Esophagus muscularis mucosa (tissue), 4 donors: Measurements from ENCODE around the gene AUH. TPM values are rescaled to one million over a fixed set of nuclear protein-coding genes. Genes with fewer than 3 reads are reported as not detected.

Experiments used
- DNase-seq: peaks from one replicate; pipeline ENCODE4 v3.0.0-alpha.2; 2017; ENCODE audit errors: extremely low spot score
- H3K27ac ChIP-seq, 4 donors: fragments of 200-600 bp; sonication (generic); replicated peaks in 1 of 4; 1 replicate in 3 of 4; 2 replicates in 1 of 4; pipeline ENCODE4 v1.5.1; 2016 to 2019; ENCODE audit warnings: mild to moderate bottlenecking in 1 of 4
- H3K27me3 ChIP-seq, 4 donors: fragments of 200-600 bp; sonication (generic); one replicate each; pipeline versions ENCODE4 v1.5.1 to v1.6.0; 2016 to 2019
- H3K36me3 ChIP-seq, 4 donors: fragments of 200-600 bp; sonication (generic); one replicate each; pipeline ENCODE4 v1.5.1; 2016 to 2019
- H3K4me1 ChIP-seq, 4 donors: fragments of 200-600 bp; sonication (generic); one replicate each; pipeline ENCODE4 v1.5.1; 2016 to 2019
- H3K4me3 ChIP-seq, 4 donors: fragments of 200-600 bp; sonication (generic); 1 replicate in 2 of 4; 2 replicates in 2 of 4; pipeline ENCODE4 v1.5.1; 2016 to 2019; ENCODE audit warnings: mild to moderate bottlenecking in 4 of 4, moderate library complexity in 1 of 4
- H3K9me3 ChIP-seq, 4 donors: fragments of 200-600 bp; sonication (generic); 1 replicate in 3 of 4; 2 replicates in 1 of 4; pipeline ENCODE4 v1.5.1; 2016 to 2019
- CTCF ChIP-seq, 3 experiments: fragments of 200-600 bp in 2 of 3; fragments of 450-650 bp in 1 of 3; sonication (generic) in 2 of 3; IDR thresholded peaks; one replicate each; pipeline ENCODE4 v1.5.1; 2017 to 2019; ENCODE audit warnings: antibody characterized with exemption in 3 of 3, mild to moderate bottlenecking in 2 of 3, moderate library complexity in 1 of 3
- EP300 ChIP-seq: sonication (generic); formaldehyde crosslinking; IDR thresholded peaks from one replicate; pipeline ENCODE4 v1.6.1; 2017; ENCODE audit warnings: antibody characterized with exemption
- POLR2A ChIP-seq: fragments of 450-650 bp; IDR thresholded peaks from one replicate; pipeline ENCODE4 v1.6.1; 2017; ENCODE audit warnings: antibody characterized with exemption, moderate library complexity, mild to moderate bottlenecking, low read depth
- POLR2AphosphoS5 ChIP-seq, 2 donors: sonication (generic); formaldehyde crosslinking; IDR thresholded peaks; one replicate each; pipeline ENCODE4 v1.6.1; 2017; ENCODE audit warnings: antibody characterized with exemption in 2 of 2
- WGBS: methylation state at CpG from one replicate; pipeline ENCODE4 v1.1.5; 2018; 5-methylcytosine and 5-hydroxymethylcytosine counted together
- intact Hi-C: fragments of 100-400 bp; cut with DNase I; formaldehyde crosslinking; loops from one replicate; pipeline ENCODE4 v1.15.1; 2023
- total RNA-seq, 4 donors: library from RNA; depleted of rRNA; stranded (reverse); fragments of >200 nt; gene quantifications; one replicate each; pipeline versions ENCODE4 v1.1.0 to v1.2.1, GENCODE V29; 2016

The AUH gene
- total RNA-seq, 4 donors from 2014 or later: 17.7 to 29.9 (median 22.3) TPM

- Histone ChIP-seq H3K36me3 (no peaks in the 10 kb centered on the region), H3K9me3 (peaks cover 0 to 6% (median 3%) of the 10 kb centered on the region in 4 donors), H3K4me1 (peaks cover 36 to 62% (median 52%) of the 10 kb centered on the region in 4 donors), H3K4me3 (no peak overlapping the region), H3K27ac (peak overlapping the region; percentile 98 to 100 (median 99)), H3K27me3 (no peaks in the 10 kb centered on the region)
- TF ChIP-seq CTCF (IDR thresholded peaks at IDR 0.05) (no peak), EP300 (no peak), POLR2AphosphoS5 (IDR thresholded peaks at IDR 0.05) (no peak), POLR2A (no peak)
- intact Hi-C loops: no loop called here
- DNase-seq: no peak
These were observed 163.3 kb downstream of the AUH start for GRCh38 chr9:91198405-91198804.

GRCh38 chr9:91197232-91198181 is 164.2 kb downstream of the AUH start:
- Histone ChIP-seq H3K4me3 (no peak overlapping the region), H3K27me3 (no peaks in the 10 kb centered on the region), H3K36me3 (no peaks in the 10 kb centered on the region), H3K9me3 (peaks cover 0 to 6% (median under 1%) of the 10 kb centered on the region in 4 donors), H3K4me1 (peaks cover 42 to 71% (median 60%) of the 10 kb centered on the region in 4 donors), H3K27ac (peak overlapping the region; percentile 98 to 100 (median 99))
- DNase-seq: peak; percentile 96
- WGBS: 40% methylated on average over 13 of the region's 13 CpGs
- TF ChIP-seq CTCF (IDR thresholded peaks at IDR 0.05) (no peak), POLR2AphosphoS5 (IDR thresholded peaks at IDR 0.05) (peak; percentile 95 to 98), EP300 (peak; percentile 97)
- intact Hi-C loops: no loop called here

- Histone ChIP-seq H3K27me3 (no peaks in the 10 kb centered on the region), H3K27ac (peak overlapping the region; percentile 98 to 100 (median 99)), H3K36me3 (no peaks in the 10 kb centered on the region), H3K9me3 (peaks cover 0 to 6% (median 0%) of the 10 kb centered on the region in 4 donors), H3K4me3 (no peak overlapping the region), H3K4me1 (peaks cover 53 to 80% (median 71%) of the 10 kb centered on the region in 4 donors)
- DNase-seq: no peak
- TF ChIP-seq CTCF (IDR thresholded peaks at IDR 0.05) (no peak), POLR2AphosphoS5 (IDR thresholded peaks at IDR 0.05) (no peak), POLR2A (no peak)
- 82% methylated on average over 8 of the region's 8 CpGs for WGBS
- intact Hi-C loops: no loop called here
These were observed 165.4 kb downstream of the AUH start for GRCh38 chr9:91196103-91196950.

- Histone ChIP-seq H3K9me3 (peaks cover 0 to under 1% (median 0%) of the 10 kb centered on the region in 4 donors), H3K4me1 (peaks cover 53 to 80% (median 73%) of the 10 kb centered on the region in 4 donors), H3K36me3 (no peaks in the 10 kb centered on the region), H3K4me3 (no peak overlapping the region), H3K27me3 (no peaks in the 10 kb centered on the region), H3K27ac (peak overlapping the region; percentile 98 to 100 (median 99))
- WGBS: 87% methylated on average over 4 of the region's 5 CpGs
- peak; percentile 82 for DNase-seq
- intact Hi-C loops: no loop called here
- TF ChIP-seq POLR2A (no peak), CTCF (IDR thresholded peaks at IDR 0.05) (no peak), EP300 (no peak), POLR2AphosphoS5 (IDR thresholded peaks at IDR 0.05) (no peak)
These were observed 166.2 kb downstream of the AUH start for GRCh38 chr9:91195372-91196012.
